Measurements from ENCODE around the gene PRDM16.

- no peak for TF ChIP-seq CTCF (IDR thresholded peaks at IDR 0.05)
- no peak for TF ChIP-seq POLR2A (IDR thresholded peaks at IDR 0.05)
Observed at GRCh38 chr1:3138623-3139151, 69.7 kb downstream of the PRDM16 start.
